Endothelial cell of umbilical vein (primary cell): ENCODE data around the gene PSTK. TPM values are rescaled to one million over a fixed set of nuclear protein-coding genes. Genes with fewer than 3 reads are reported as not detected.

Experiments used
- BruUV-seq: library from RNA; stranded (reverse); fragments of 400-500 nt; replicated peaks from 2 replicates; lab custom pipeline; 2021; lab: Mats Ljungman, UMichigan
- CTCF ChIA-PET: fragments of 300-600, 350-600 bp; sonication (Branson Sonifier 250); formaldehyde crosslinking; loops from one replicate; lab custom pipeline; 2021; ENCODE audit warnings: antibody characterized with exemption, inconsistent platforms; lab: Charles Lee
- POLR2A ChIA-PET: fragments of 300-600, 350-600 bp; sonication (Branson Sonifier 250); formaldehyde crosslinking; loops from one replicate; lab custom pipeline; 2021; ENCODE audit warnings: antibody characterized with exemption, inconsistent platforms; lab: Charles Lee
- DNase-seq: peaks from one replicate; pipeline ENCODE4 v3.0.0-alpha.2; 2011; ENCODE audit warnings: low read depth, low spot score
- FAIRE-seq: peaks from 2 replicates; lab custom pipeline; 2011; peaks lifted over from hg19 to GRCh38; lab: Jason Lieb, UNC
- H2AFZ ChIP-seq: 2 replicates; pipeline ENCODE4 v1.6.0; 2012; ENCODE audit warnings: low read depth, low read length, control low read depth, inconsistent platforms
- H3K27ac ChIP-seq: 2 replicates; pipeline ENCODE4 v1.5.1; 2011; ENCODE audit warnings: low read depth, mild to moderate bottlenecking, control low read depth, low read length, moderate library complexity; ENCODE audit not compliant: insufficient read depth
- H3K27me3 ChIP-seq, 2 experiments: 2 replicates each; pipeline versions ENCODE4 v1.6.0 to v1.6.1; 2011; ENCODE audit warnings: low read length in 2 of 2, mixed read lengths in 1 of 2; ENCODE audit not compliant: control insufficient read depth in 2 of 2, insufficient read depth in 2 of 2
- H3K36me3 ChIP-seq, 2 experiments: 2 replicates in 1 of 2; 3 replicates in 1 of 2; pipeline ENCODE4 v1.5.1; 2011; ENCODE audit warnings: low read length in 2 of 2, mild to moderate bottlenecking in 1 of 2, moderate library complexity in 1 of 2; ENCODE audit not compliant: control insufficient read depth in 2 of 2, insufficient read depth in 2 of 2; ENCODE audit errors: extremely low read depth in 1 of 2
- H3K4me1 ChIP-seq: 3 replicates; pipeline ENCODE4 v1.5.1; 2011; ENCODE audit warnings: mild to moderate bottlenecking, low read length; ENCODE audit not compliant: control insufficient read depth, insufficient read depth; ENCODE audit errors: extremely low read depth
- H3K4me2 ChIP-seq: 2 replicates; pipeline ENCODE4 v1.6.1; 2011; ENCODE audit warnings: low read length, control low read depth, mixed read lengths; ENCODE audit not compliant: insufficient read depth
- H3K4me3 ChIP-seq, 3 experiments: fragments of 200-600 bp in 1 of 3; sonication (generic), shearing (Covaris generic) in 1 of 3; replicated peaks in 1 of 3; 2 replicates each; pipeline ENCODE4 v1.5.1; 2011 to 2016; ENCODE audit warnings: control low read depth in 3 of 3, low read length in 3 of 3, mild to moderate bottlenecking in 2 of 3, inconsistent platforms in 1 of 3, low read depth in 1 of 3, moderate library complexity in 1 of 3; ENCODE audit not compliant: insufficient read depth in 1 of 3
- H3K79me2 ChIP-seq: 2 replicates; pipeline ENCODE4 v1.6.0; 2012; ENCODE audit warnings: low read length, inconsistent platforms; ENCODE audit not compliant: control insufficient read depth, insufficient read depth
- H3K9ac ChIP-seq: replicated peaks from 2 replicates; pipeline ENCODE3; 2011; ENCODE audit warnings: low read length, control low read depth; ENCODE audit not compliant: insufficient read depth; ENCODE audit errors: extremely low read depth
- H3K9me1 ChIP-seq: replicated peaks from 3 replicates; pipeline ENCODE4 v1.6.0; 2011; ENCODE audit warnings: mild to moderate bottlenecking, low read length; ENCODE audit not compliant: control insufficient read depth, insufficient read depth; ENCODE audit errors: extremely low read depth
- H3K9me3 ChIP-seq: replicated peaks from 2 replicates; pipeline ENCODE4 v1.5.1; 2012; ENCODE audit warnings: low read length, inconsistent platforms; ENCODE audit not compliant: control insufficient read depth, insufficient read depth
- H4K20me1 ChIP-seq: replicated peaks from 2 replicates; pipeline ENCODE3; 2011; ENCODE audit warnings: mild to moderate bottlenecking, low read length; ENCODE audit not compliant: control insufficient read depth, insufficient read depth; ENCODE audit errors: extremely low read depth
- EZH2 ChIP-seq: IDR thresholded peaks from 2 replicates; pipeline ENCODE4 v1.6.1; 2012; ENCODE audit warnings: borderline replicate concordance, low read depth, mild to moderate bottlenecking, moderate library complexity, low read length, inconsistent platforms; ENCODE audit not compliant: severe bottlenecking
- FOS ChIP-seq: IDR thresholded peaks from 2 replicates; pipeline ENCODE4 v1.6.1; 2011; ENCODE audit warnings: mild to moderate bottlenecking, low read length, moderate library complexity, borderline replicate concordance; ENCODE audit not compliant: insufficient read depth
- GATA2 ChIP-seq: IDR thresholded peaks from 2 replicates; pipeline ENCODE4 v1.7.0; 2011; ENCODE audit warnings: low read depth, mild to moderate bottlenecking, moderate library complexity, mixed read lengths, low read length; ENCODE audit not compliant: insufficient read length, insufficient read depth
- JUN ChIP-seq: IDR thresholded peaks from 2 replicates; pipeline ENCODE4 v1.6.1; 2011; ENCODE audit warnings: borderline replicate concordance, low read depth; ENCODE audit not compliant: insufficient read length, insufficient read depth
- MYC ChIP-seq: IDR thresholded peaks from one replicate; pipeline ENCODE4 v1.6.1; 2011; ENCODE audit warnings: mild to moderate bottlenecking, low read depth, low read length
- POLR2A ChIP-seq: IDR thresholded peaks from 2 replicates; pipeline ENCODE4 v1.6.1; 2012; ENCODE audit warnings: low read depth, mild to moderate bottlenecking, control low read depth, low read length
- POLR2AphosphoS5 ChIP-seq: IDR thresholded peaks from 2 replicates; pipeline ENCODE4 v1.6.1; 2012; ENCODE audit warnings: low read depth, mild to moderate bottlenecking, control low read depth, low read length, moderate library complexity; ENCODE audit not compliant: insufficient read depth
- dilution Hi-C: fragments of 300-500 bp; cut with MboI; formaldehyde crosslinking; loops from one replicate; pipeline ENCODE4 v1.15.0; 2019; ENCODE audit warnings: low sequenced_read_pairs; ENCODE audit not compliant: extremely low pct_ligation_motif_present
- intact Hi-C: fragments of 100-400 bp; cut with micrococcal nuclease; formaldehyde crosslinking; loops from one replicate; pipeline ENCODE4 v1.10.0; 2022
- polyA plus RNA-seq, 4 experiments: library from polyadenylated mRNA; depleted of rRNA in 3 of 4; stranded (reverse) in 3 of 4; unstranded in 1 of 4; fragments of >200 nt; gene quantifications; 2 replicates each; pipeline versions ENCODE4 v1.2.1 to v1.2.3, GENCODE V29; 2011 to 2012; ENCODE audit warnings: missing spikeins in 1 of 4
- total RNA-seq: library from RNA; stranded (reverse); gene quantifications from 2 replicates; pipeline ENCODE4 v1.2.3, GENCODE V29; 2021
- TF ChIP-seq, protein P1 (sequence below): IDR thresholded peaks from 2 replicates; pipeline ENCODE4 v1.6.1; 2011; ENCODE audit not compliant: insufficient read depth, insufficient read length
- TF ChIP-seq, protein P2 (sequence below), 2 donors: IDR thresholded peaks; 1 replicate in 1 of 2; 2 replicates in 1 of 2; pipeline ENCODE4 v1.5.1; 2011; ENCODE audit warnings: low read length in 2 of 2, mild to moderate bottlenecking in 2 of 2, moderate library complexity in 2 of 2, control low read depth in 1 of 2, inconsistent platforms in 1 of 2, low read depth in 1 of 2; ENCODE audit not compliant: insufficient read depth in 1 of 2; ENCODE audit errors: extremely low read depth in 1 of 2

PSTK gene
- total and polyA plus RNA-seq, 2 donors (not counting 3 experiments of a cell fraction or from before 2014, with no cell fraction given): 2.2 to 2.7 TPM

DNA sequence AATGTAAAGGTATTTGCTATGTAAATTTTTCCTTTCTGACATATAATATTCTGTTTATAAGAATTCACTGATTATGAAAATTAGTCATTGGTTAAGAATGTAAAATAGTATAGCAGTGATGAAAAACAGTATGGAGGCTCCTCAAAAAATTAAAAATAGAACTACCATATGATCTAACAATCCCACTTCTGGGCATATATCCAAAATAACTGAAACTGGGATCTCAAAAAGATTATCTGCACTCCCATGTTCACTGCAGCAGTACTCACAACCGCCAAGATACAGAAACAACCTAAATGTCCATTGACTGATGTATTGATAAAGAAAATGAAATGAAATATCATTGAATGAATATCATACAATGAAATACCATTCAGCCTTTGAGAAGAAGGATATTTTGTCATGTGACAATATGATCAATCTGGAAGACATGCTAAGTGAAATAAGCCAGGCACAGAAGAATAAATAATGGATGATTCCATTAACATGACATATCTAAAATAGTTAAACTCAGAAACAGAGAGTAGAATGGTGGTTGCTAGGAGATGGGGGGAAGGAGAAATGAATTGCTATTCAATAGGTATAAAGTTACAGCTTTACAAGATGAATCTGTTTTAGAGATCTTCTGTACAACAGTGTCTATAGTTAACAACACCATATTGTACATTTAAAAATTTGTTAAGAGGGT, 40.2 kb upstream of the PSTK start:
- no TSS peak for BruUV-seq
- POLR2A ChIA-PET: no interaction called here
- Histone ChIP-seq H3K4me2 (peak overlapping the region; percentile 47), H3K9me1 (no peaks in the 10 kb centered on the region), H3K79me2 (peaks cover 5% of the 10 kb centered on the region), H3K4me3 (no peak overlapping the region), H3K9ac (no peak overlapping the region), H4K20me1 (no peaks in the 10 kb centered on the region), H3K27me3 (no peaks in the 10 kb centered on the region), H3K36me3 (peaks cover 3 to 6% of the 10 kb centered on the region in 2 experiments), H2AFZ (no peak overlapping the region), H3K4me1 (peaks cover 12% of the 10 kb centered on the region), H3K27ac (peak overlapping the region; percentile 41), H3K9me3 (no peaks in the 10 kb centered on the region)
- DNase-seq (peak; percentile 79), FAIRE-seq (no peak)
- intact Hi-C loops (no loop called here), dilution Hi-C loops (no loop called here)
- no peak for TF ChIP-seq EZH2
- TF ChIP-seq JUN: peak; percentile 23
- CTCF ChIA-PET: interaction anchor here (1.2 to 1.5 kb wide), 2 partner anchors 8 to 40 kb away, joined by 3 to 4 read pairs; partner anchors contain the start of gene PSTK

DNA sequence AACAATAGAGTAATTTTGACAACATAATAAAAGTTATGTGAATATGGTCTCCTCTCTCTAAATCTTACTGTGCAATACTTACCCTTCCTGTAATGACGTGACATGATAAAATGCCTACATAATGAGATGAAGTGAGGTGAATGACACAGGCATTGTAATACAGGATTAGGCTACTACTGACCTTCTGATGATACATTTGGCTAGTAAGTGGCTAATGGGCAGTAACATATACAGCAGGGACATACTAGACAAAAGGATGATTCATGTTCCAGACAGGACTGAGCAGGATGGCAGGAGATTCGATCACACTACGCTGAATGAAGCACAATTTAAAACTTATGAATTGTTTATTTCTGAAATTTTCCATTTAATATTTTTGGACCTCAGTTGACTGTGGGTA, 30.9 kb upstream of the PSTK start:
- no peaks in the 10 kb centered on the region for H3K9me3 ChIP-seq
- no peak overlapping the region for H3K9ac ChIP-seq
- no TSS peak for BruUV-seq
- CTCF ChIA-PET: no interaction called here
- POLR2A ChIA-PET: no interaction called here
- no peaks in the 10 kb centered on the region for H3K9me1 ChIP-seq
- H3K79me2 ChIP-seq: peaks cover 12% of the 10 kb centered on the region
- H4K20me1 ChIP-seq: no peaks in the 10 kb centered on the region
- no peak overlapping the region for H2AFZ ChIP-seq
- H3K4me2 ChIP-seq: no peak overlapping the region
- TF ChIP-seq POLR2A (no peak), GATA2 (no peak), MYC (no peak), POLR2AphosphoS5 (no peak), EZH2 (no peak), FOS (no peak), JUN (no peak)
- TF ChIP-seq, protein P1, sequence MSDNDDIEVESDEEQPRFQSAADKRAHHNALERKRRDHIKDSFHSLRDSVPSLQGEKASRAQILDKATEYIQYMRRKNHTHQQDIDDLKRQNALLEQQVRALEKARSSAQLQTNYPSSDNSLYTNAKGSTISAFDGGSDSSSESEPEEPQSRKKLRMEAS: no peak
- TF ChIP-seq, protein P2, sequence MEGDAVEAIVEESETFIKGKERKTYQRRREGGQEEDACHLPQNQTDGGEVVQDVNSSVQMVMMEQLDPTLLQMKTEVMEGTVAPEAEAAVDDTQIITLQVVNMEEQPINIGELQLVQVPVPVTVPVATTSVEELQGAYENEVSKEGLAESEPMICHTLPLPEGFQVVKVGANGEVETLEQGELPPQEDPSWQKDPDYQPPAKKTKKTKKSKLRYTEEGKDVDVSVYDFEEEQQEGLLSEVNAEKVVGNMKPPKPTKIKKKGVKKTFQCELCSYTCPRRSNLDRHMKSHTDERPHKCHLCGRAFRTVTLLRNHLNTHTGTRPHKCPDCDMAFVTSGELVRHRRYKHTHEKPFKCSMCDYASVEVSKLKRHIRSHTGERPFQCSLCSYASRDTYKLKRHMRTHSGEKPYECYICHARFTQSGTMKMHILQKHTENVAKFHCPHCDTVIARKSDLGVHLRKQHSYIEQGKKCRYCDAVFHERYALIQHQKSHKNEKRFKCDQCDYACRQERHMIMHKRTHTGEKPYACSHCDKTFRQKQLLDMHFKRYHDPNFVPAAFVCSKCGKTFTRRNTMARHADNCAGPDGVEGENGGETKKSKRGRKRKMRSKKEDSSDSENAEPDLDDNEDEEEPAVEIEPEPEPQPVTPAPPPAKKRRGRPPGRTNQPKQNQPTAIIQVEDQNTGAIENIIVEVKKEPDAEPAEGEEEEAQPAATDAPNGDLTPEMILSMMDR (IDR thresholded peaks at IDR 0.05; ENCODE audit: extremely low read depth in 1 of 2, insufficient read depth in 1 of 2, low read depth in 1 of 2, low read length in 2 of 2): no peak
- no peaks in the 10 kb centered on the region for H3K27me3 ChIP-seq
- FAIRE-seq (no peak), DNase-seq (no peak)
- intact Hi-C loops (no loop called here), dilution Hi-C loops (no loop called here)
- H3K4me3 ChIP-seq: no peak overlapping the region
- no peak overlapping the region for H3K27ac ChIP-seq
- peaks cover 10% of the 10 kb centered on the region for H3K4me1 ChIP-seq
- H3K36me3 ChIP-seq: peaks cover 0 to 5% of the 10 kb centered on the region in 2 experiments
